ENCODE measurements around the gene DDIT3. TPM values are rescaled to one million over a fixed set of nuclear protein-coding genes. Genes with fewer than 3 reads are reported as not detected.
A peak's percentile ranks its signal among the peaks of the same experiment; 100 is the strongest.

DDIT3 gene
- total RNA-seq, 1 experiment from 2014 or later, result 27.4 TPM

DNA sequence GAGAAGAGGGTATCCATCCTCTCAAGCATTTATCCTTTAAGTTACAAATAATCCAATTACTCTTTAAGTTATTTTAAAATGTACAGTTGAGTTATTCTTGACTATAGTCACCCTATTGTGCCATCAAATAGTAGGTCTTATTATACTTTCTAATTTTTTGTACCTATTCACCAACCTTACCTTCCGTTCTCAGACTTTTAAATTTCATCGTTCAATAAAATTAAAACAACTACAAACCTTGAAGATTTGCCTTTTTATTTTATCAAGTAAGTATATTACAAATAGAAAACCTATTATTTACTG lies 27.6 kb upstream of the DDIT3 start:
- H3K9me3 ChIP-seq (ENCODE audit: low read length), result no peaks in the 10 kb centered on the region
- no peaks in the 10 kb centered on the region for H3K27me3 ChIP-seq (ENCODE audit: low read length)
- no peak overlapping the region for H3K4me3 ChIP-seq (ENCODE audit: low read length)
- POLR2A ChIA-PET (ENCODE audit: unreplicated experiment), result no interaction called here
- H4K20me1 ChIP-seq (ENCODE audit: low read length), result no peaks in the 10 kb centered on the region
- no peak overlapping the region for H2AFZ ChIP-seq (ENCODE audit: low read length)
- peaks cover 26% of the 10 kb centered on the region for H3K79me2 ChIP-seq (ENCODE audit: low read length)
- intact Hi-C loops (cut with micrococcal nuclease), result no loop called here
- peaks cover 15% of the 10 kb centered on the region for H3K4me1 ChIP-seq (ENCODE audit: insufficient read depth, low read length)
- H3K9me2 ChIP-seq (replicated peaks; ENCODE audit: low read length), result no peaks in the 10 kb centered on the region
- DNase-seq (no peak), ATAC-seq (no peak)
- H3K36me3 ChIP-seq (ENCODE audit: low read depth, low read length), result no peaks in the 10 kb centered on the region
- H3K9ac ChIP-seq (ENCODE audit: low read length), result no peak overlapping the region
- H3F3A ChIP-seq (ENCODE audit: low read length, unreplicated experiment), result no peaks in the 10 kb centered on the region
- H3K4me2 ChIP-seq (ENCODE audit: low read length), result peak overlapping the region; percentile 90; the same call in 1 of the 2 replicates
- no peak for TF ChIP-seq CTCF (conservative IDR thresholded peaks at IDR 0.05; ENCODE audit: low read depth, low read length)
- no peak for TF ChIP-seq EZH2 (IDR thresholded peaks at IDR 0.05; ENCODE audit: low read length, unreplicated experiment)
- TF ChIP-seq EZH2phosphoT487 (IDR thresholded peaks at IDR 0.05; ENCODE audit: borderline replicate concordance, low read length), result no peak
- BruUV-seq (replicated peaks), result no TSS peak
- no peak overlapping the region for H3K27ac ChIP-seq (ENCODE audit: low read length)
- CTCF ChIA-PET, result no interaction called here

GRCh38 chr12:57547288-57548012 lies 27.1 kb upstream of the DDIT3 start:
- POLR2A ChIA-PET (ENCODE audit: unreplicated experiment), result interaction anchor here (0.5 to 0.6 kb wide), 3 partner anchors 24 to 777 kb away, joined by 3 to 5 read pairs (median 4); no protein-coding TSS in a partner anchor

More at GRCh38 chr12:57547288-57548012, 27.1 kb upstream of the DDIT3 start:
- Histone ChIP-seq H3K9me2 (replicated peaks; ENCODE audit: low read length) (no peaks in the 10 kb centered on the region), H3K9ac (ENCODE audit: low read length) (peak overlapping the region; percentile 99; the same call in 1 of the 2 replicates), H3K79me2 (ENCODE audit: low read length) (peaks cover 26% of the 10 kb centered on the region), H3K27me3 (ENCODE audit: low read length) (no peaks in the 10 kb centered on the region), H2AFZ (ENCODE audit: low read length) (peak overlapping the region; percentile 86), H4K20me1 (ENCODE audit: low read length) (no peaks in the 10 kb centered on the region), H3K9me3 (ENCODE audit: low read length) (no peaks in the 10 kb centered on the region), H3K27ac (ENCODE audit: low read length) (no peak overlapping the region), H3K4me3 (ENCODE audit: low read length) (peak overlapping the region; percentile 89), H3K4me1 (ENCODE audit: insufficient read depth, low read length) (peaks cover 15% of the 10 kb centered on the region), H3F3A (ENCODE audit: low read length, unreplicated experiment) (no peaks in the 10 kb centered on the region), H3K36me3 (ENCODE audit: low read depth, low read length) (no peaks in the 10 kb centered on the region), H3K4me2 (ENCODE audit: low read length) (peak overlapping the region; percentile 90)
- intact Hi-C loops (cut with micrococcal nuclease), result loop anchor here (2.0 kb wide), 1 partner anchor 35 kb away; no protein-coding TSS in a partner anchor
- TSS peak; percentile 34 for BruUV-seq (replicated peaks)
- no peak for DNase-seq
- CTCF ChIA-PET, result interaction anchor here (0.5 to 1.0 kb wide), 2 partner anchors 36 to 45 kb away, joined by 4 to 5 read pairs; no protein-coding TSS in a partner anchor
- TF ChIP-seq EZH2 (IDR thresholded peaks at IDR 0.05; ENCODE audit: low read length, unreplicated experiment), result no peak
- TF ChIP-seq EZH2phosphoT487 (IDR thresholded peaks at IDR 0.05; ENCODE audit: borderline replicate concordance, low read length), result no peak
- no peak for TF ChIP-seq CTCF (conservative IDR thresholded peaks at IDR 0.05; ENCODE audit: low read depth, low read length)
- ATAC-seq, result no peak

All from PC-3 (cell line).